8988T (cell line): ENCODE data around the gene MSANTD3.
"Not testable (repeated sequence)": the region's sequence is repeated elsewhere in the genome, so short reads cannot be mapped to it uniquely, and the experiment has no call there.

Source experiments
- DNase-seq: peaks from one replicate; pipeline ENCODE4 v3.0.0; 2011

The MSANTD3 gene

GRCh38 chr9:100426530-100427365, at the start of gene MSANTD3:
Gene MSANTD3 (plus strand): TSS chr9:100427143. CDS start chr9:100441939, 14,796 bp downstream.
- DNase-seq: peak; percentile 54

- DNase-seq: no peak
These were observed 47.1 kb upstream of the MSANTD3 start for GRCh38 chr9:100379862-100380261.

- not testable (repeated sequence) for DNase-seq
These were observed 34.0 kb upstream of the MSANTD3 start for GRCh38 chr9:100392989-100393388.

GRCh38 chr9:100394032-100394695, 32.8 kb upstream of the MSANTD3 start:
- no peak for DNase-seq

GRCh38 chr9:100394816-100395215, 32.1 kb upstream of the MSANTD3 start:
- DNase-seq: no peak

GRCh38 chr9:100396769-100397168, 30.2 kb upstream of the MSANTD3 start:
- no peak for DNase-seq

GRCh38 chr9:100397529-100398266, 29.2 kb upstream of the MSANTD3 start:
- DNase-seq: no peak

- no peak for DNase-seq
These were observed 25.9 kb upstream of the MSANTD3 start for GRCh38 chr9:100401042-100401441.

GRCh38 chr9:100406962-100407361, 20.0 kb upstream of the MSANTD3 start:
- DNase-seq: no peak

- DNase-seq: no peak
These were observed 18.3 kb upstream of the MSANTD3 start for GRCh38 chr9:100408546-100409175.

GRCh38 chr9:100409176-100409556, 17.8 kb upstream of the MSANTD3 start:
- no peak for DNase-seq

- peak; percentile 85 for DNase-seq
These were observed 15.3 kb upstream of the MSANTD3 start for GRCh38 chr9:100411472-100412283.

GRCh38 chr9:100413839-100414420, 13.0 kb upstream of the MSANTD3 start:
- DNase-seq: no peak

- DNase-seq: no peak
These were observed 9.1 kb upstream of the MSANTD3 start for GRCh38 chr9:100417815-100418214.

- DNase-seq: no peak
These were observed 7.8 kb upstream of the MSANTD3 start for GRCh38 chr9:100419166-100419565.

- DNase-seq: not testable (repeated sequence)
These were observed 5.8 kb upstream of the MSANTD3 start for GRCh38 chr9:100421116-100421515.

- no peak for DNase-seq
These were observed 1.2 kb upstream of the MSANTD3 start for GRCh38 chr9:100425758-100426157.

GRCh38 chr9:100426189-100426529, 784 bp upstream of the MSANTD3 start:
- no peak for DNase-seq

GRCh38 chr9:100427366-100428263, 672 bp downstream of the MSANTD3 start:
- DNase-seq: peak; percentile 41

- peak; percentile 40 for DNase-seq
These were observed 2.1 kb downstream of the MSANTD3 start for GRCh38 chr9:100428871-100429654.
